Measurements from ENCODE around the gene MRPL20. TPM values are rescaled to one million over a fixed set of nuclear protein-coding genes. Genes with fewer than 3 reads are reported as not detected.

Gene MRPL20
- total and polyA plus RNA-seq, 9 of the 15 experiments (the other 6 are each of a cell fraction or from before 2014, with no cell fraction given) = 180 to 671 (median 229) TPM

GRCh38 chr1:1421147-1421906 is 14.2 kb upstream of the MRPL20 start, which contains the start of gene ANKRD65:
Gene ANKRD65, minus strand, starts transcription at chr1:1421276. Its CDS starts 271 bp downstream, at chr1:1421005.
- Histone ChIP-seq H3K27me3 (ENCODE audit: control insufficient read depth in 2 of 2, insufficient read depth in 2 of 2, low read length in 2 of 2) (no peaks in the 10 kb centered on the region), H3K4me2 (ENCODE audit: insufficient read depth, low read length) (no peak within 1 kb of the TSS), H2AFZ (ENCODE audit: low read depth, low read length) (no peak within 1 kb of the TSS), H3K4me3 (no peak within 1 kb of the TSS), H3K27ac (ENCODE audit: extremely low read depth, low read depth, low read length) (no peak within 1 kb of the TSS), H4K20me1 (replicated peaks; ENCODE audit: control insufficient read depth, insufficient read depth, low read length) (no peaks in the 10 kb centered on the region), H3K4me1 (replicated peaks in 1 of 2; ENCODE audit: control insufficient read depth in 2 of 2, insufficient read depth in 2 of 2, low read length in 2 of 2) (peaks cover 3 to 36% of the 10 kb centered on the region in 2 experiments; a peak in 4 of 5 replicates), H3K79me2 (ENCODE audit: control insufficient read depth, insufficient read depth, low read length) (no peaks in the 10 kb centered on the region), H3K36me3 (ENCODE audit: control insufficient read depth, insufficient read depth, low read length) (no peaks in the 10 kb centered on the region), H3K9me3 (replicated peaks; ENCODE audit: control insufficient read depth, insufficient read depth, low read depth, low read length) (no peaks in the 10 kb centered on the region), H3K9ac (ENCODE audit: insufficient read depth in 1 of 2, low read depth in 2 of 2, low read length in 2 of 2) (no peak within 1 kb of the TSS), H3K9me1 (ENCODE audit: control insufficient read depth, insufficient read depth, low read length) (no peaks in the 10 kb centered on the region)
- in situ Hi-C loops (cut with MboI) = no loop called here
- ChIA-PET POLR2A (interaction anchor here (0.7 to 1.9 kb wide), 4 partner anchors 8 to 23 kb away, joined by 3 to 5 read pairs (median 4); partner anchors contain the start of genes CCNL2 and MRPL20), CTCF (ENCODE audit: low intra/inter-chr PET ratio) (no interaction called here)
- no peak for DNase-seq (ENCODE audit: extremely low read depth in 1 of 4, low spot score in 3 of 4)
- intact Hi-C loops (cut with micrococcal nuclease) = no loop called here
- ATAC-seq = no peak
- 48% methylated on average over 15 of the region's 18 CpGs for whole genome bisulfite sequencing (ENCODE audit: insufficient coverage, low coverage, missing lambda C conversion rate)
- no peak for FAIRE-seq
- no TSS peak for BruUV-seq (replicated peaks)
- TF ChIP-seq ELF1 (tag; IDR thresholded peaks at IDR 0.05) = no peak
- no peak for TF ChIP-seq ARID2 (IDR thresholded peaks at IDR 0.05)
- no peak for TF ChIP-seq ZSCAN32 (CRISPR knock-in tag; IDR thresholded peaks at IDR 0.05)
- no peak for TF ChIP-seq XRCC5 (IDR thresholded peaks at IDR 0.05; ENCODE audit: low read depth, low read length)
- no peak for TF ChIP-seq CREB3 (tag; conservative IDR thresholded peaks at IDR 0.05; ENCODE audit: low read depth)
- TF ChIP-seq HDAC3 (IDR thresholded peaks at IDR 0.05; ENCODE audit: borderline replicate concordance, partially characterized antibody) = no peak
- TF ChIP-seq ETV6 (IDR thresholded peaks at IDR 0.05; ENCODE audit: borderline replicate concordance in 1 of 2, low read depth in 2 of 2, low read length in 1 of 2) = no peak
- TF ChIP-seq ETV6 (CRISPR knock-in tag; IDR thresholded peaks at IDR 0.05; ENCODE audit: borderline replicate concordance) = no peak
- no peak for TF ChIP-seq ZMIZ1 (IDR thresholded peaks at IDR 0.05; ENCODE audit: low read depth in 2 of 2, low read length in 2 of 2)
- TF ChIP-seq TOE1 (IDR thresholded peaks at IDR 0.05; ENCODE audit: borderline replicate concordance) = no peak
- TF ChIP-seq TOE1 (CRISPR knock-in tag; IDR thresholded peaks at IDR 0.05; ENCODE audit: borderline replicate concordance, low read depth) = no peak
- no peak for TF ChIP-seq KAT8 (IDR thresholded peaks at IDR 0.05; ENCODE audit: low read depth)
- no peak for TF ChIP-seq ILK (tag; IDR thresholded peaks at IDR 0.05; ENCODE audit: borderline replicate concordance, low read depth)
- no peak for TF ChIP-seq ZNF584 (CRISPR knock-in tag; IDR thresholded peaks at IDR 0.05; ENCODE audit: low read depth)
- TF ChIP-seq HDGF (IDR thresholded peaks at IDR 0.05) = no peak
- TF ChIP-seq TEAD1 (CRISPR knock-in tag; IDR thresholded peaks at IDR 0.05) = no peak
- no peak for TF ChIP-seq ZNF766 (CRISPR knock-in tag; conservative IDR thresholded peaks at IDR 0.05)
